Fibroblast of lung (primary cell): Measurements from ENCODE around the gene AKT2. TPM values are rescaled to one million over a fixed set of nuclear protein-coding genes. Genes with fewer than 3 reads are reported as not detected.

Source experiments
- DNase-seq, 2 donors: peaks; one replicate each; pipeline versions ENCODE4 v3.0.0 to v3.0.0-alpha.2; 2010; ENCODE audit warnings: low read depth in 2 of 2
- H2AFZ ChIP-seq: 2 replicates; pipeline ENCODE4 v1.5.1; 2012; ENCODE audit warnings: low read length, control low read depth, inconsistent platforms
- H3K27ac ChIP-seq: 2 replicates; pipeline ENCODE4 v1.5.1; 2011; ENCODE audit warnings: low read length, control low read depth; ENCODE audit not compliant: insufficient read depth
- H3K27me3 ChIP-seq: 2 replicates; pipeline ENCODE4 v1.5.1; 2011; ENCODE audit warnings: mild to moderate bottlenecking, low read length; ENCODE audit not compliant: control insufficient read depth, insufficient read depth
- H3K36me3 ChIP-seq: 2 replicates; pipeline ENCODE4 v1.5.1; 2011; ENCODE audit warnings: low read length; ENCODE audit not compliant: control insufficient read depth, insufficient read depth
- H3K4me1 ChIP-seq: 2 replicates; pipeline ENCODE4 v1.5.1; 2011; ENCODE audit warnings: low read length; ENCODE audit not compliant: control insufficient read depth, insufficient read depth; ENCODE audit errors: extremely low read depth
- H3K4me2 ChIP-seq: 2 replicates; pipeline ENCODE4 v1.5.1; 2011; ENCODE audit warnings: low read length, control low read depth; ENCODE audit not compliant: insufficient read depth; ENCODE audit errors: extremely low read depth
- H3K4me3 ChIP-seq, 4 experiments: fragments of 200-600 bp in 1 of 4; sonication (generic) in 1 of 4; replicated peaks in 1 of 4; 2 replicates each; pipeline ENCODE4 v1.5.1; 2011 to 2016; ENCODE audit warnings: low read length in 4 of 4, low read depth in 3 of 4, mild to moderate bottlenecking in 3 of 4, control low read depth in 2 of 4, inconsistent platforms in 1 of 4, mixed read lengths in 1 of 4; ENCODE audit not compliant: insufficient read depth in 1 of 4; ENCODE audit errors: control extremely low read depth in 1 of 4
- H3K79me2 ChIP-seq: 2 replicates; pipeline ENCODE4 v1.5.1; 2012; ENCODE audit warnings: mild to moderate bottlenecking, low read length, inconsistent platforms; ENCODE audit not compliant: control insufficient read depth, insufficient read depth
- H3K9ac ChIP-seq: 2 replicates; pipeline ENCODE4 v1.5.1; 2011; ENCODE audit warnings: mild to moderate bottlenecking, low read length, control low read depth; ENCODE audit not compliant: insufficient read depth
- H3K9me3 ChIP-seq: 2 replicates; pipeline ENCODE4 v1.5.1; 2012; ENCODE audit warnings: low read depth, low read length; ENCODE audit not compliant: control insufficient read depth, insufficient read depth
- H4K20me1 ChIP-seq: 2 replicates; pipeline ENCODE4 v1.5.1; 2011; ENCODE audit warnings: low read length; ENCODE audit not compliant: control insufficient read depth, insufficient read depth; ENCODE audit errors: extremely low read depth
- CTCF ChIP-seq, 2 donors: IDR thresholded peaks in 1 of 2; conservative IDR thresholded peaks in 1 of 2; 1 replicate in 1 of 2; 2 replicates in 1 of 2; pipeline ENCODE4 v1.5.1; 2011 to 2012; ENCODE audit warnings: low read length in 2 of 2, control low read depth in 1 of 2, inconsistent platforms in 1 of 2, low read depth in 1 of 2, mild to moderate bottlenecking in 1 of 2
- EZH2 ChIP-seq: IDR thresholded peaks from 2 replicates; pipeline ENCODE4 v1.5.1; 2012; ENCODE audit warnings: low read length, control low read depth, mild to moderate bottlenecking; ENCODE audit errors: missing control alignments
- polyA plus RNA-seq, 2 donors: library from polyadenylated mRNA; depleted of rRNA in 1 of 2; stranded (reverse) in 1 of 2; unstranded in 1 of 2; fragments of >200 nt; gene quantifications; 2 replicates each; pipeline ENCODE4 v1.2.1, GENCODE V29; 2011 to 2012; ENCODE audit warnings: missing spikeins in 1 of 2
- total RNA-seq: library from RNA; depleted of rRNA; stranded (reverse); fragments of >200 nt; gene quantifications from 2 replicates; pipeline ENCODE4 v1.2.1, GENCODE V29; 2014

AKT2 gene
- total and polyA plus RNA-seq, 2 donors (not counting 1 experiment from before 2014, with no cell fraction given) = 76.0 to 81.5 TPM

- Histone ChIP-seq H3K27me3 (no peaks in the 10 kb centered on the region), H3K4me1 (peaks cover 4% of the 10 kb centered on the region), H3K27ac (no peak overlapping the region), H3K9me3 (no peaks in the 10 kb centered on the region), H3K36me3 (peaks cover 4% of the 10 kb centered on the region), H4K20me1 (no peaks in the 10 kb centered on the region), H3K9ac (no peak overlapping the region), H3K4me3 (no peak overlapping the region), H3K4me2 (no peak overlapping the region), H3K79me2 (peaks cover 37% of the 10 kb centered on the region), H2AFZ (no peak overlapping the region)
- TF ChIP-seq EZH2 = no peak
- TF ChIP-seq CTCF (conservative IDR thresholded peaks at IDR 0.05 in 1 of 2, IDR thresholded peaks at IDR 0.05 in 1 of 2; ENCODE audit: low read depth in 1 of 2, low read length in 2 of 2) = no peak
- DNase-seq = no peak
Measured at GRCh38 chr19:40265055-40265762, 19.9 kb downstream of the AKT2 start.

- H3K9ac ChIP-seq = no peak overlapping the region
- no peak for DNase-seq
- H4K20me1 ChIP-seq = no peaks in the 10 kb centered on the region
- no peak overlapping the region for H3K27ac ChIP-seq
- H3K79me2 ChIP-seq = peaks cover 34% of the 10 kb centered on the region
- no peaks in the 10 kb centered on the region for H3K27me3 ChIP-seq
- H3K9me3 ChIP-seq = no peaks in the 10 kb centered on the region
- no peak overlapping the region for H3K4me3 ChIP-seq
- no peak overlapping the region for H2AFZ ChIP-seq
- peaks cover 4% of the 10 kb centered on the region for H3K4me1 ChIP-seq
- no peak overlapping the region for H3K4me2 ChIP-seq
- TF ChIP-seq EZH2 = no peak
- no peak for TF ChIP-seq CTCF (conservative IDR thresholded peaks at IDR 0.05 in 1 of 2, IDR thresholded peaks at IDR 0.05 in 1 of 2; ENCODE audit: low read depth in 1 of 2, low read length in 2 of 2)
- H3K36me3 ChIP-seq = peaks cover 4% of the 10 kb centered on the region
Measured at GRCh38 chr19:40264314-40265054, 20.7 kb downstream of the AKT2 start.

DNA sequence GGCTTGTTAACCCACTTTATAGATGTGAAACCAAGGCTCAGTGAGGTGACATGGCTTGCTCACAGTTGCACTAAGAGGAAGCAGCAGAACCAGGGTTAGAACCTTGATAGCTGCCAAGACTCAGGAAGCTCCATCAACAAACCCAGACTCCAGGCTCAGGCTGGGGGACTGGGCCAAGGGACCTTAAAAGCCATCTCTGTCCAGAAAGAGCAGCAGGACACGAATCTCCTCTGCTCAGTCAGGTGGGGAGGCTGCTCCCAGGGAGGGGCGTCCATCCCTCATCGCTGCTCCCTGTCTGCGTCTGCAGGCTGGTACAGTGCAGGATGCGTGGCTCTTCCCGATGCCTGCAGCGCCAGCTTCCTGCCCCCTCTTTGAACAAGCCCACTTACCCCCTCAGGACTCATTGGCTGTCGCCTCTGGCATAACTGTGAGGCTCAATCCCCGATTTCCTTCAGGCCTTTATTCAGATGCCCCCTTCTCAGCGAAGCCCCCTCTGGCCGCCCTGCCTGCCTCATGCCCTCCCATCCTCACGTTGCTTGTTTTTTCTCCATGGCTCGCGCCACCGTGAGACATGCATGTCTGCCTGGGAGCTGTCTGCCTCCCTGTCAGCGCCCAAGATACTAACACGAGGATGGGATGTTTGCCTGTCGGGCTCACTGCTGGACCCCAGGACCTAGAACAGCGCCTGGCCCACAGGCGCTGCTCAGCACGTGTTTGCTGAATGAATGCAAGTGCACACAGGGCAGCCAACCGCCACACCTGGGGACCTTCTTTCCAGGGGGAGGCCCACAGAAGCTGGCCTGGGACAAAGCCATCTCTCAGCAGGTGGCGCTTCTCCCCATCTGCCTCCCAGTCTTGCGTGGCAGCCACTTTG is 21.5 kb downstream of the AKT2 start:
- Histone ChIP-seq H3K4me1 (peaks cover 4% of the 10 kb centered on the region), H3K4me3 (no peak overlapping the region), H3K9ac (no peak overlapping the region), H2AFZ (no peak overlapping the region), H3K9me3 (no peaks in the 10 kb centered on the region), H3K4me2 (no peak overlapping the region), H3K36me3 (peaks cover 4% of the 10 kb centered on the region), H3K27me3 (no peaks in the 10 kb centered on the region), H4K20me1 (no peaks in the 10 kb centered on the region), H3K79me2 (peaks cover 33% of the 10 kb centered on the region), H3K27ac (no peak overlapping the region)
- DNase-seq = no peak
- TF ChIP-seq EZH2 = no peak
- TF ChIP-seq CTCF (conservative IDR thresholded peaks at IDR 0.05 in 1 of 2, IDR thresholded peaks at IDR 0.05 in 1 of 2; ENCODE audit: low read depth in 1 of 2, low read length in 2 of 2) = no peak
